HG03039 (cell line): Measurements from ENCODE around the gene PITPNM3.
"Not testable (repeated sequence)": the region's sequence is repeated elsewhere in the genome, so short reads cannot be mapped to it uniquely, and the experiment has no call there.

Source experiments
- ATAC-seq: cut with Tn5 transposase; IDR thresholded peaks from one replicate; pipeline ENCODE4 v1.9.1; 2021; ENCODE audit warnings: mild to moderate bottlenecking, moderate library complexity; ENCODE audit not compliant: unreplicated experiment

Gene PITPNM3

GRCh38 chr17:6574687-6575595 is 18.6 kb upstream of the PITPNM3 start:
- no peak for ATAC-seq

- no peak for ATAC-seq
Measured at GRCh38 chr17:6573982-6574686, 17.8 kb upstream of the PITPNM3 start.

- ATAC-seq = not testable (repeated sequence)
Measured at GRCh38 chr17:6573495-6573894, 17.1 kb upstream of the PITPNM3 start.

GRCh38 chr17:6572972-6573370 is 16.6 kb upstream of the PITPNM3 start:
- no peak for ATAC-seq

GRCh38 chr17:6571452-6571781 is 15.1 kb upstream of the PITPNM3 start:
- no peak for ATAC-seq

- ATAC-seq = no peak
Measured at GRCh38 chr17:6570731-6571451, 14.5 kb upstream of the PITPNM3 start.

- ATAC-seq = no peak
Measured at GRCh38 chr17:6569370-6570285, 13.3 kb upstream of the PITPNM3 start.

- ATAC-seq = no peak
Measured at GRCh38 chr17:6568184-6568758, 11.9 kb upstream of the PITPNM3 start.

- ATAC-seq = no peak
Measured at GRCh38 chr17:6567528-6568183, 11.3 kb upstream of the PITPNM3 start.

GRCh38 chr17:6561446-6561845 is 5.1 kb upstream of the PITPNM3 start:
- no peak for ATAC-seq

- no peak for ATAC-seq
Measured at GRCh38 chr17:6560496-6560895, 4.1 kb upstream of the PITPNM3 start.

- no peak for ATAC-seq
Measured at GRCh38 chr17:6559753-6560215, 3.4 kb upstream of the PITPNM3 start.

GRCh38 chr17:6558932-6559752 is 2.8 kb upstream of the PITPNM3 start:
- ATAC-seq = no peak

GRCh38 chr17:6558276-6558675 is 1.9 kb upstream of the PITPNM3 start:
- no peak for ATAC-seq

- no peak for ATAC-seq
Measured at GRCh38 chr17:6557040-6557438, 684 bp upstream of the PITPNM3 start.

GRCh38 chr17:6555331-6556120 is 829 bp downstream of the PITPNM3 start:
- ATAC-seq = no peak

- ATAC-seq = no peak
Measured at GRCh38 chr17:6554871-6555330, 1.5 kb downstream of the PITPNM3 start.

GRCh38 chr17:6554342-6554741 is 2.0 kb downstream of the PITPNM3 start:
- no peak for ATAC-seq
